ENCODE results near the gene ABI3.
"Not testable (repeated sequence)": the region's sequence is repeated elsewhere in the genome, so short reads cannot be mapped to it uniquely, and the experiment has no call there.

GRCh38 chr17:49170711-49171110 lies 39.8 kb upstream of the ABI3 start:
- not testable (repeated sequence) for TF ChIP-seq EP300 (IDR thresholded peaks at IDR 0.05; ENCODE audit: low read length); HNRNPK (IDR thresholded peaks at IDR 0.05; ENCODE audit: low read depth, low read length, poor library complexity, severe bottlenecking); SRSF9 (IDR thresholded peaks at IDR 0.05; ENCODE audit: borderline replicate concordance, low read depth, low read length); BRD4 (IDR thresholded peaks at IDR 0.05); NUFIP1 (IDR thresholded peaks at IDR 0.05; ENCODE audit: partially characterized antibody); NFATC3 (IDR thresholded peaks at IDR 0.05); BRF1 (IDR thresholded peaks at IDR 0.05; ENCODE audit: borderline replicate concordance, extremely low read depth, insufficient read length); BRD9 (IDR thresholded peaks at IDR 0.05; ENCODE audit: low read depth, partially characterized antibody); ZHX1 (conservative IDR thresholded peaks at IDR 0.05; ENCODE audit: low read length); KDM1A (IDR thresholded peaks at IDR 0.05); MAFF (IDR thresholded peaks at IDR 0.05; ENCODE audit: low read length); RNF2 (IDR thresholded peaks at IDR 0.05)
- TF ChIP-seq, protein P1, sequence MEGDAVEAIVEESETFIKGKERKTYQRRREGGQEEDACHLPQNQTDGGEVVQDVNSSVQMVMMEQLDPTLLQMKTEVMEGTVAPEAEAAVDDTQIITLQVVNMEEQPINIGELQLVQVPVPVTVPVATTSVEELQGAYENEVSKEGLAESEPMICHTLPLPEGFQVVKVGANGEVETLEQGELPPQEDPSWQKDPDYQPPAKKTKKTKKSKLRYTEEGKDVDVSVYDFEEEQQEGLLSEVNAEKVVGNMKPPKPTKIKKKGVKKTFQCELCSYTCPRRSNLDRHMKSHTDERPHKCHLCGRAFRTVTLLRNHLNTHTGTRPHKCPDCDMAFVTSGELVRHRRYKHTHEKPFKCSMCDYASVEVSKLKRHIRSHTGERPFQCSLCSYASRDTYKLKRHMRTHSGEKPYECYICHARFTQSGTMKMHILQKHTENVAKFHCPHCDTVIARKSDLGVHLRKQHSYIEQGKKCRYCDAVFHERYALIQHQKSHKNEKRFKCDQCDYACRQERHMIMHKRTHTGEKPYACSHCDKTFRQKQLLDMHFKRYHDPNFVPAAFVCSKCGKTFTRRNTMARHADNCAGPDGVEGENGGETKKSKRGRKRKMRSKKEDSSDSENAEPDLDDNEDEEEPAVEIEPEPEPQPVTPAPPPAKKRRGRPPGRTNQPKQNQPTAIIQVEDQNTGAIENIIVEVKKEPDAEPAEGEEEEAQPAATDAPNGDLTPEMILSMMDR (IDR thresholded peaks at IDR 0.05 in 2 of 3, conservative IDR thresholded peaks at IDR 0.05 in 1 of 3; ENCODE audit: insufficient read depth in 2 of 3, low read depth in 1 of 3, low read length in 3 of 3): not testable (repeated sequence)
- TF ChIP-seq, protein P2, sequence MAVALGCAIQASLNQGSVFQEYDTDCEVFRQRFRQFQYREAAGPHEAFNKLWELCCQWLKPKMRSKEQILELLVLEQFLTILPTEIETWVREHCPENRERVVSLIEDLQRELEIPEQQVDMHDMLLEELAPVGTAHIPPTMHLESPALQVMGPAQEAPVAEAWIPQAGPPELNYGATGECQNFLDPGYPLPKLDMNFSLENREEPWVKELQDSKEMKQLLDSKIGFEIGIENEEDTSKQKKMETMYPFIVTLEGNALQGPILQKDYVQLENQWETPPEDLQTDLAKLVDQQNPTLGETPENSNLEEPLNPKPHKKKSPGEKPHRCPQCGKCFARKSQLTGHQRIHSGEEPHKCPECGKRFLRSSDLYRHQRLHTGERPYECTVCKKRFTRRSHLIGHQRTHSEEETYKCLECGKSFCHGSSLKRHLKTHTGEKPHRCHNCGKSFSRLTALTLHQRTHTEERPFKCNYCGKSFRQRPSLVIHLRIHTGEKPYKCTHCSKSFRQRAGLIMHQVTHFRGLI (CRISPR knock-in tag; IDR thresholded peaks at IDR 0.05): not testable (repeated sequence)

Data from K562 (cell line).